Measurements from ENCODE around the gene NEDD1.

NEDD1 gene

GRCh38 chr12:96902076-96902475 is 5.0 kb upstream of the NEDD1 start:
- no peak for DNase-seq

- no peak for DNase-seq
Measured at GRCh38 chr12:96906498-96906848, 584 bp upstream of the NEDD1 start.

GRCh38 chr12:96907671-96908422 is 790 bp downstream of the NEDD1 start:
- no peak for DNase-seq

- no peak for DNase-seq
Measured at GRCh38 chr12:96908423-96908675, 1.3 kb downstream of the NEDD1 start.

GRCh38 chr12:96912261-96912660 is 5.2 kb downstream of the NEDD1 start:
- no peak for DNase-seq

- no peak for DNase-seq
Measured at GRCh38 chr12:96912943-96913342, 5.9 kb downstream of the NEDD1 start.

- DNase-seq: no peak
Measured at GRCh38 chr12:96919510-96920210, 12.6 kb downstream of the NEDD1 start.

- DNase-seq: no peak
Measured at GRCh38 chr12:96948782-96949181, 41.7 kb downstream of the NEDD1 start.

GRCh38 chr12:96979532-96979931 is 72.5 kb downstream of the NEDD1 start:
- DNase-seq: no peak

- no peak for DNase-seq
Measured at GRCh38 chr12:96980991-96981414, 73.9 kb downstream of the NEDD1 start.

GRCh38 chr12:96981911-96982310 is 74.9 kb downstream of the NEDD1 start:
- DNase-seq: no peak

- DNase-seq: no peak
Measured at GRCh38 chr12:96982671-96983070, 75.6 kb downstream of the NEDD1 start.

- DNase-seq: peak; percentile 27
Measured at GRCh38 chr12:96985515-96986362, 78.7 kb downstream of the NEDD1 start.

GRCh38 chr12:96986883-96987523 is 79.9 kb downstream of the NEDD1 start:
- no peak for DNase-seq

- no peak for DNase-seq
Measured at GRCh38 chr12:96988919-96989318, 81.9 kb downstream of the NEDD1 start.

GRCh38 chr12:96989916-96990315 is 82.9 kb downstream of the NEDD1 start:
- DNase-seq: no peak

- no peak for DNase-seq
Measured at GRCh38 chr12:96994900-96995299, 87.8 kb downstream of the NEDD1 start.

- no peak for DNase-seq
Measured at GRCh38 chr12:96995861-96996260, 88.8 kb downstream of the NEDD1 start.

- no peak for DNase-seq
Measured at GRCh38 chr12:96997797-96998484, 90.9 kb downstream of the NEDD1 start.

- DNase-seq: no peak
Measured at GRCh38 chr12:97003276-97003675, 96.2 kb downstream of the NEDD1 start.

Measured in T-helper 9 cell (primary cell).